GM18858 (cell line): ENCODE results near the gene C17orf67.

Experiments used
- ATAC-seq: cut with Tn5 transposase; IDR thresholded peaks from one replicate; pipeline ENCODE4 v1.9.1; 2021; ENCODE audit not compliant: unreplicated experiment

The C17orf67 gene

DNA sequence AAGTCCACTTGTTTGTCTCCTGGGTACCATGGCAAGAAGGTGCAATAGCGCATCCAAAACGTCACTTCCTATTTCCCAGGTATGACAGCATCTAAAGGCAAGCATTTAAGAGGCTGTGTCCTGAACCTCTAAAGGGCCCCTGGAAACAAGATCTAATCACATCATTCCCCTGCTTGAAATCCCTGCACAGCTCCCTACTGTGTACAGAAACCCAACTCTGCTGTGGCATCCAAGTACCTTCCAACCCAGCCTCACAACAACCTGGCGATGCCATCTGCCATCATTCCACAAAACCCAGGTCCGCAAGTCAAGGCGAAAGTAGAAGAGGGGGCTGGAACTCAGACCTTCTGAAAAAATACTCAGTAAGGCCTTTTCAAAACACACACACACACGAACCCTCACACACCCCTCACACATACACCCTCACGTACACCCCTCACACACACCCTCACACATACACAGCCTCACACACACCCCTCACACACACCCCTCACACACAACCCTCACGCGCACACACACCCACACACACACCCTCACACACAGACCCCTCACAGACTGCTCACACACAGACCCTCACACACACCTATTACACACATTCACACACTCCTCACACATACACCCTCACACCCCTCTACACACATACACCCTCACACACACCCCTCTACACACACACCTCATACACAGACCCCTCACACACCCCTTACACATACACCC, 24.5 kb downstream of the C17orf67 start:
- ATAC-seq = no peak

DNA sequence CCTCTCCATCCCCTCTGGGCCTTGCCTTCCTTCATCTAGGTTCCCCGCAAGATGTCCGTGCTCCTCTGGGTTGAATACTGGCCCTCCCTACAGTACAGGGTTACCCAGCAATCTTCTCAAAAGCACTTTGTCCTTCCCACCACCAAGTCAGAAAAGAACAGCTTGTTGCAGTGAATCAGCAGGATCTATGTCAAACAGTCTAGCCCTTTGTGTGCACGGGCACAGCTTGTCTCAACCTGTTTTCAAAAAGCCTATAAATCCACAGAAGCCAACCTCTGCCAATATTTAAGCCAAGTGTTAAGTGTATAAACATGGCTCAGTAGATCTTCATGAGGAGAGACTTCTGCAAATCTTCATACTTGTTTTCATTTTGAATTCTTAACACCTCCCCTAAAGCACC, 25.2 kb downstream of the C17orf67 start:
- ATAC-seq = no peak

DNA sequence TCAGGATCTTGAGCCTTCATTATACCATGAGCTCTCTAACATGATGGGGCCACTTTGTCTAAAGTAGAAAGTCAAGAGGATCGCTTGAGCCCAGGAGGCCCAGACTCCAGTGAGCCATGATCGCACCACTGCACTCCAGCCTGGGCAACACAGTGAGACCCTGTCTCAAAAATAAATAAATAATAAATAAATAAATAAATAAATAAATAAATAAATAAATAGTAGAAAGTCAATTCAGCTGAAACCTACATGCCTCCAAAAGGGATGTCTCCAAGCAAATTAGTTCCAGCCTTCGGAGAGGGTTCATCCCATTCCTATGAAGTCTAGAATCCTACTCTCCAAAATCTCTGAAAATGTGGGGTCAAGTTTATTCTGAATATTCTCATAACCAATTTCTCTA, 26.0 kb downstream of the C17orf67 start:
- no peak for ATAC-seq

DNA sequence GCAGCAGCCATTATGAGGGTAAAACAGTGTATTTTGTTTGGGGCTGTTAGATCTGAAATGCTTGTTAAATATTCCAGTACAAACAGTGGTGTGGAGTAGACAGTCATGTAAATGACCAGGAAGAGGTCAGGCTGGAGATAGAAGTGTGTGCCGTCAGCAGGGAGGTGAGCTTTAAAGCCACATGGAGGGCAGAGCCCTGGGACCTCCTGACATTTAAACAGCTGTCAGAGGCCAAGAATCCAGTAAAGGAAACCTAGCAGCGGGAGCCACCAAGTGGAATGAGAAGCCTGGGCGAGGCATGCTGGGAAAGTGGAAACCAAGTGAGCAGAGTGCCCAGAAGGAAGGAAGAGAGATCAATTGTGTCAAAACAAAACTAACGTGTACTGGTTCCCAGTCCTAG, 26.8 kb downstream of the C17orf67 start:
- no peak for ATAC-seq

DNA sequence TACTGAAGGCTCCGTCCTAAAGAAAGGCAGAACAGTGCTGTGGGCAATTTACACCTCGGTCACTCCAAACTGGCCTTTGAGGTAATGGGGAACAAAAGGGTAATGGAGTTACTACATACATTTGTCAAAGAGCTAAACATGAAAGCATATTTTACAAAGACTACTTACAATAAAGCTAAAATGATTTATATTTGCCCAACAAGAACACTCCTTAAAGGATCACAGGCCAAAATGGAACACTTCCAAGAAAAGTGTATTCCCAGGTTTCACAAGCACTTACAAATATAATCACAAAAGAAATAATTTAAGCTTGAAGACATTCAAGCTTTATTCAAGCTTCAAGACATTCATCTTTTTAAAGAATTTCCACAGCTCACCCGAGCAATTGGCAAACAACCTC, 29.3 kb downstream of the C17orf67 start:
- ATAC-seq = no peak

DNA sequence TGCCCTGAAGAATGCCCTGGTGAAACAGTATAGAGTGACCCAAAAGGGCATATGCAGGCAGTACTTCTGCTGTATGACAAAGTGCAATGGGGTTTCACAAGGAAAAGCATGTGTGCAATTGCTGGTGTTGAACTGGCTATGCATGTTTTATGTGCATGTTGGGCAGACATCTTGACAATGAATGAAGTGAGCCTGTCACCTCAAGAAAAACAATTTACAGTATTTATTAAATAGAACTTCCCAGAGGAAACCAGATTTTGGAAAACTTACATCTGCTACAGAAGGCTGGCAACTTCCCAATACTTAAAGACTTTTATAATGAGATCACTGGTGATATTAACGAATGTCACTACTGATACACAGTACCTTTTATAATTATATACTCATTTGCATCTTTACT, 30.6 kb downstream of the C17orf67 start:
- no peak for ATAC-seq

DNA sequence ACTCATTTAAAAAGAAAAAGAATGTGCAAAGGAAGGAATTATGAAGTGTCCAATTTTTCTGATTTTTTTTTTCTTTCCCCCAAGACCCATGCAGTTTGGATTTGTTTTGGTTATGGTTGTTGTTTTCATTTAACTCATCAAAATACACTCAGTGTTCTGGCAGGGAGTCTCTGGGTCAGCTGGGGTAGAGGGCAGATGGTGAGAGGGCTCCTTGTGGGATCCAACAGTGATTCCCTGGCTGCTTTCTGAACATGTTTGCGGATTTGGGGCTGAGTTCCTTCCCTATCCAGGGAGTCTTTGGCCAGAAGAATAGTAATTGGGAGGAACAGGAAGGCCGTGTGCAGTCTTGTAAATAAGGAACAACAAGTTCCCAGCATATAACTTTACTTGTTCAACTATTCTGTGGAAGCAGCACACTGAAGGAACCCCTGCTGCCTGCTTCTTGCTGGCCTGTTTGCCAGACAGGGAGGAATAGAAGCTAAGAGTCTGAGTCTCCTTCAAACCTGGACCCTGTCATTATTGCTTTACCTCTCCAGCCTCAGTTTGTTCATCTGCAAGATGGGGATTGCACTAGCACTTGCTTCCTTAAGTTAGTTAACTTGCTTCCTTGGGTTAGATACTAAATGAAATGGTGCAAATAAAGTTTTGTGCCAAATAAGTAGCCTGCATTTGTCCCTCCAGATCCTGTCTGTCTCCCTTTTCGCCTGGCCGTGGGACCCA, 32.1 kb downstream of the C17orf67 start:
- no peak for ATAC-seq

DNA sequence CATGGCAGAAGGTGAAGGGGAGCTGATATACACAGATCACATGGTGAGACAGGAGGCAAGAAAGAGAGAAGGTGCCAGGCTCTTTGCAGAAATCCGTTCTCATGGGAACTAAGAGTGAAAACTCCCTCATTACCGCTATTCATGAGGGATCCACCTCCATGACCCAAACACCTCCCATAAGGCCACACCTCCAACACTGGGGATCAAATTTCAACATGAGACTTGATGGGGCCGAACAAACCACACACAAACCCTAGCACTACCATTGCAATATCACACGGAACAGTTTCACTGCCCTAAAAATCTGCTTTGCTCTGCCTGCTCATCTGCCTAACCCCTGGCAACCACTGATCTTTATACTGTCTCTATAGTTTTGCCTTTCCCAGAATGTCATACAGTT, 34.8 kb downstream of the C17orf67 start:
- no peak for ATAC-seq

DNA sequence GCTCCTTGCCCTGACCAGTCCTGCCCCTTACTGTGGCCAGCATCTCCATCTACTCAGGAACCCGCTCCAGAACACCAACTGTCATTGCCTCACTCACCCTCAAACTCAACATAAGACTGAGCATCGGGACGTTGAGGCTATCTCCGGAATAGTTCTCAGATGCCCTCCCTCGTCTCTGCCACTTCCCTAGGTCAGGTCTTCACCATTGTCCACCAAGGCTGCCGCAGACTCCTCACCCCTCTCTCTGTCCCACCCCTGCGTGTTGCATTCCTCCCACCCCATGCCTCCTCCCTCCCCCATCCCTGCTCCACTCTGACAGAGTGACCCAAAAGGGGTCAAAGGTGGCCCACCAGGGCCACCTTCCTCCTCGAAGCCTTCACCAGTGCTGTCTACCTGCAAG, 37.2 kb downstream of the C17orf67 start:
- ATAC-seq = no peak

DNA sequence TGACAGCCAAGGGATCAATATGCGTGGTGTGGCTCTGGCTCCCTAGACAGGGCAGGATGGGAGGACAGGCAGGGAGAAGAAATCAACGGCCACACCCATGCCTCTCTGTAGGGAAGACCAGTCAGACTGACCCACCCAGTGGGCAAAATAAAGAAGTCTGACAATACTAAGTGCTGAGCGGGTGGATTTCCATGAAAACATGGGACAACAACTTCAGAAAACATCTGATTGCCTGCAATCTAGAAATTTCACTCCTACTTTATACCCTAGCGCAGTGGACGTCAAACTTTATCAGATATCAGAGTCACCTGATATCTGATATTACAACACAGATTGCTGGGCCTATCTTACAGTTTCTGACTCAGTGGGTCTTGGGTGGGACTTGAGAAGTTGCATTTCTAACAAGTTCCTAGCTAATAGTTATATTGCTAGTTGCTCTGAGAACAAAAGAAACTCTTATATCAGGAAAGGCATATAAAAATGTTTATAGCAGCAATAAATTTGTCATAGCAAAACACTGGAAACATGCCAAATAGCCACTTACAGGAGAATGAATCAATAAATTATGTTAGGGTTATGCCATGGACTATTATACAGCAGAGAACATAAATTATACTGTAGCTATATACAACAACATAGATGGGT, 38.4 kb downstream of the C17orf67 start:
- ATAC-seq = no peak

DNA sequence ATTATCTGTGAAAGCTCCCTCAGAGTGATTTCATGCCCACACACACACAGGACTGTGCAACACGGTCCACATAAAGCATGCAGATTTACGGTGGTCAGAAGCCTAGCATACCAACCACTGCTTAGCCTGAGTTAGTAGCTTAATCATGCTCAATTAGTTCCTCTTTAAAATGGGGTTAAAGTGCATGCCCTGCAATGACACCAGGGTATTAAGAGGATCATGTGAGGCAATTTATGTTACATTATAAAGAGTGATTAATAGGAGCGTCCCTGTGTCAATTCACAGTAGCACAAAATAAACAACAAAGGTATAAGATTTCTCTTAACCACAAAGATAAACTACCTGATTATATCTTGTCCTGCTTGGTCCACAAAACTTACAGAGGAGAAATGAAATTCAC, 39.8 kb downstream of the C17orf67 start:
- ATAC-seq = no peak

DNA sequence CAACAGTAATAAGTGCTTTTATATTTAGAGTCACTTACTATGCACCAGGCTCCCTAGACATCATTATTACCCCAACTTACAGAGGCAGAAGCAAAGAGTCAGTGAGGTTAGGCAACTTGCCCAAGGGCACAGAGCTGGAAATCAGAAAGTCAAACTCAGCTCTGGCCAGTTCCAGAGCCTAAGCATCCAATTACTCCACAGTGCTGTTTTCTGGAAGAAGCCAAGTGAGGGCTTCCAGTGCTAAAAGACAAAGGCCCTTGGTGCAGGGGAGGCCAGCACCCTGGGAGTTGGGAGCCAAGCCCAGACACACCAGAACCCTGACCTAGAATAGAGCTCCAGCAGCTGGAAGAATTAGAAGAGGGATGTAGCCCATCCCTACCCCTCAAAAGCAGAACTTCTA, 40.2 kb downstream of the C17orf67 start:
- ATAC-seq = no peak

DNA sequence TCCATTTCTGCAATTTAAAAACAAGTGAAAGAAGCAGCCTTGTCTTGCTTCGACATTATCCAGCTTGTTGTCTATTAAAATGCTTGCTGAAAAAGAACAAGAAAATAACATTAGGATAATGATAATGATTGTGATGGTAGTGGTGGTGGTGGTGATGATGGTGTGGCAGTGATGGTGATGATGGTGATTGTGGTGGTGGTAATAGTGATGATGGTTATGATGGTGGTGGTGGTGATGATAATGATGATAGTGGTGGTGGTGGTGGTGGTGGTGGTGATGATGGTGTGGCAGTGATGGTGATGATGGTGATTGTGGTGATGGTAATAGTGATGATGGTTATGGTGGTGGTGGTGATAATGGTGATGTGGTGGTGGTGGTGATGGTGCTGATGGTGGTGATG, 41.5 kb downstream of the C17orf67 start:
- no peak for ATAC-seq

DNA sequence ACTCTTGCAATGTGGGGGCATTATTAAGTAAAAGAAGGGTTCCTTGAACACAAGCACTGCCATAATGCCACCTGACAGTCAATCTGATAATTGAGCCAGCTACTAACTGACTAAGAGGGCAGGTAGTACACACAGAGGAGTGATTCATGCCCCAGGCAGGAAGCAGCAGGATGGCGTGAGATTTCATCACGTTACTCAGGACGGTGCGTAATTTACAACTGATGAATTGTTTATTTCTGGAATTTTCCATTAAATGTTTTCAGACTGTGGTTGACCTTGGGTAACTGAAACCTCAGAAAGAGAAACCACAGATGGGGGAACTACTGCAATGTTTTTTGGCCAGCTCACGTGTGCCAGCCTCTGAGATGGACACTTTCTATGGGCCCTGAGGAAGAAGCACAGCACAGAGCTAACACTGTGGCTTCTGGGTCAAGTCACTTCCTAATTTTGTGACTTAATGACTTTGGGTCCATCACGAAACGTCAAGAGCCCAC, 46.7 kb downstream of the C17orf67 start:
- ATAC-seq = peak; percentile 81

DNA sequence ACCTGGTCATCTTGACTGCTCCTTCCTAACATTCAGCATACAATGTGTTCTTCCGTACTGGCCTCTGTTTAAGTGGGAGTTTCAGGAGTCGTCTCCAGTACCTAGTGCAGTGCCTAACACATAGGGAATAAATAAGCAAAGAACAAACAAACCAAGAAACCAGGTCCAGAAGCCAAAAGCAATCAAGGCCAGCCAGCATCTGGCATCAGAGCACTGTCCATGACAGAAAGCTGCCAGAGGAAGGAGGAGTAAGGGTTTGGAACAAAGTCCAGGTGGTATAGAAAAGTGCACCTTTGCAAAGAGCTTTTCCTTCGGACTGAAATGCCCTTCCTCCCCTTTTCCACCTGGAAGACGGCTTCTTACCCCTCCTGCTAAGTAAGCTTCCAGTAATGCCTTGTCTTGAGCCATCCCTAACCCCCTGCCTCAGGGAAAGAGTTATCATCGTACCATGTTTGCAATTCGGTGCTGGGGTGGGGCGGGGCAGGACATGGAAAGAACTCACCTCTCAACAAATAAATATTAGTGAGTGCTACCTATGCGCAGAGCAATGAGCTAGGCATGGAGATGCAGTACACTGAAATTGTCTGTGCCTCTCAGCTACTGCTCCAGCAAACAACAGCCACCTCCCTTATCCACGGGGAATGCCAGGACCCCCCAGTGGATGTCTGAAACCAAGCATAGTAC, 47.6 kb downstream of the C17orf67 start:
- ATAC-seq = no peak

DNA sequence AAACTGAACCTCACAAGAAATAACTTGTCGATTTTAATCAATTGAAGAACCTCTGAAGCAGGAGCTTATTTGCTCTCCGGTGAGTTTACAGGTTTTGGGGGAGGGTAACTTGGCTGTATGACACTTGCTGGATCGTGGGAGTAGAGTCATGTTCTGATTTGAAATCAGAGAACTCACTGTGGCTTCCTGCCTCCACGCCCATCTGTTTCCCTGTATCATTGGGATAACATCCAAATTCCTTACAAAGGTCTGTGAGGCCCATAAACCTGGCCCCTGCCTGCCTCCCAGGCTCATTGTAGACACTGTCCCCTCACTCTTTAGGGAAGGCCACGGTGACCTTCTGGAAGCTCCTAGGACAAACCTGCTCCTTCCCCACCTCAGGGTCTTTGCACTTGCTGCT, 48.3 kb downstream of the C17orf67 start:
- ATAC-seq = no peak

DNA sequence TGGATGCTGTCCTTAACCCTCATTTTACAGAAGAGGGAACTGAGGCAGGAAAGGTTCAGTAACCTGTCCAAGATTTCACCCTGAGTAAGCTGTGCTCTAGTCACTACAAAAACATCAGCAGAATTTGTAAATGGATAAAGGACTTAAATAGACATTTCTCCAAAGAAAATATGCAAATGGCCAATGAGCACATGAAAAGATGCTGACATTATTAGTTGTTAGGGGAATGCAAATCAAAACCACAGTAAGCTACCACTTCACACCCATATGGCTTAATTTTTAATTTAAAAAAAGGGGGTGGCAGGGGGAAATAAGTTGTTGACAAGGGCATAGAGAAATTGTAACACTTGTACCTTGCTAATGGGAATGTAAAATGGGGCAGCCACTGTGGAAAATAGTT, 51.4 kb downstream of the C17orf67 start:
- ATAC-seq = no peak

DNA sequence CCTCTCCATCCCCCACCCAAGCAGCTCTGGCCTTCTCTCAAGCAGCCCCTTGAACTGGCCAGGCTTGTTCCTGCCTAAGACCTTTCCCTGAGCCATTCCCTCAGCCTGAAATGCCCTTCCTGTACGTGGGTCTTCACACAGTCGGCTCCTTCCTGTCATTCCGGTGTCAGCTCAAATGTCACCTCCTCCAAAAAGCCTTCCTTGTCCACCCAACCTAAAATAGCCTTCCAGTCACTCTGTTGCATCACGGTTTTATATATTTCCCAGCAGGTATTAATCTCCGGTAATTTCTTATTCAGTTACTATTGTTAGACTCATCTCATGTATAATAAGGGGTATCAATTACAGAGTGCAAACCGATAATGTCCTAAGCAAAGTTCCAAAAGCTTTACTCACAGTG, 51.8 kb downstream of the C17orf67 start:
- no peak for ATAC-seq

DNA sequence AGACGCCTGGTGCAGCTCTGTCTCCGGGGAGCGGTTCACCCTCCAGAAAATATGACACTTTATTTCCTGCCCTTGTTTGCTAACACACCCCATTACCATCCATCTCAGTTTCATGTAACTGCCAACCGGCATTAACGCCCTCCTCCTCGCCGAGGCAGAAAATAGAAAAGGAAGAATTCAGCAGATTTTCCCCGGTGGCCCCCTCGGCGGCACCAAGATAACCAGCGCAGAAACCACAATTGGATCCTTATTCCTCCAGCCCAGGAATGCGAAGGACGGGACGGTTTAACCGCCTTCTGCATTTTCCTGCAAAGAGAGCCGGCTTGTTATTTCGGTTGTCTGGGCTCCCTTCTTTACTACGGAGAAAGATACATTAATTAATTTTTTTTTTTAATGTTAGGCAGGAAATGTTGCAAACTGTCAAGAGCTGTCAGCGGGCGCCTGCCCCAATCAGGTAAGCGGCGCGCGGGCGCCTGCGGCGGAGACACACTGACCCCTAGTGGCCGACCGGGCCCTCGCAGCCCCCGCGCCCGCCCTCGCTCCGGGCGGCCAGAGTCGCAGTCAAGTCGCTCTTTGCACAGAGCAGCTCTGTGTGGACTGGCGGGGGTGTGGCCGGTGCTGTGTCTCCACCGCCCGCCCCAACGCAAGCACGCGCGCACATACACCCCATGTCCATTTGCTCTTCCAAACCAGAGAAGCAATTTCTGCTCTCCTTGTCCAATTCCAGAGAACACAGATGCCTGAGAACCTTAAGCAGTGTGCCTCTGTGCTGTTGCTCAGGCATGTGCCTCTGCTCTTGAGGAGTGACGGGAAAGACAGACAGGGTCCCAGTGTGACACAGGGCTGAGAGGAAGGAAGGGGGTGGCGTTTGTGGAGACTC, 53.6 kb downstream of the C17orf67 start:
- ATAC-seq = peak; percentile 91

DNA sequence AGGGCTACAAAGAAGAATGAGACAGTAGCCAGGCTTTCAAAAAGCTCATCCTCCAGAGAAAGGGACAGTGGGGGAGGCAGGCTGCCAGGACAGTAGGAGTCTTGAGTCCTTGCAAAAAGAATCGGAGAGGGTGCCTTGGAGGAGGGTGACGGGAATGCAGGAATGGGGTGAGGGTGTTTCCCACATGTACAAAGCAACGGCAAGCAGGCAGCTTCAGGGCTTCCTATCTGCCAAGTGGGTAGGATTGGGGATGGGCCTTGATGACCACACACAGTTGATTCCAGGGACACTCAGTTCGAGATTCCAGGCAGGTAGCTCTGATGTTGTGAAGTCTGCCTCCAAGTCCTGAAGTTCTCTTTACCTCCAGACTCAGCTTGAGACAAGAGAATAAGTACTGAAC, 54.4 kb downstream of the C17orf67 start:
- no peak for ATAC-seq

DNA sequence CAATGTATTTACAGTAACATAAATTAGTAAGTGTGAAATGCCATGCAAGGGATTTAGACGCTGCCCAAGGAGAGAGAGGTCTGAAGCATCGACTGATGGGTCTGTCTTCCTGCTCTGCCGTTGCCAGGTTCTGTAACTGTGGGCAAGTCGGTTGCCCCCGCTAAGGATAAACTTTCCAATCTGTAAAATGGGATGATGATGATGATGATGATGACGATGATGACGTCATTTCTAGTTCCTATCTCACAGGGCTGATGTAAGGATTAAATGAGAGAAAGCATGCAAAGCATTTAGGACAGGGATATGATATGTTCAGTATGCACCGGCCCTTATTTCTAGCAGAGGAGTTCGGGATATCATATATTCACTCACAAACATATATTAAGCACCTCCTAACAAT, 54.8 kb downstream of the C17orf67 start:
- ATAC-seq = no peak
